HCT116 (cell line): ENCODE measurements around the gene RPS2. TPM values are rescaled to one million over a fixed set of nuclear protein-coding genes. Genes with fewer than 3 reads are reported as not detected.

Experiments used
- ATAC-seq: fragments of 200-7000 bp; cut with Tn5 transposase; 2 replicates; pipeline ENCODE4 v1.9.1; 2020; ENCODE audit warnings: mild to moderate bottlenecking, moderate library complexity
- BruUV-seq: library from RNA; stranded (reverse); fragments of 400-500 nt; replicated peaks from 2 replicates; lab custom pipeline; 2021; lab: Mats Ljungman, UMichigan
- CTCF ChIA-PET: fragments of 300-600 bp; sonication (Branson Sonifier 250); formaldehyde crosslinking; loops from one replicate; lab custom pipeline; 2021; ENCODE audit warnings: antibody characterized with exemption; lab: Charles Lee
- POLR2A ChIA-PET: fragments of 300-600, 350-600 bp; sonication (Branson Sonifier 250); formaldehyde crosslinking; loops from one replicate; lab custom pipeline; 2021; ENCODE audit warnings: antibody characterized with exemption; lab: Charles Lee
- RAD21 ChIA-PET, 2 experiments: fragments of 300-600 bp; sonication (Branson Sonifier 250); formaldehyde crosslinking; loops; one replicate each; lab custom pipeline; 2023; ENCODE audit warnings: low total read pairs in 2 of 2; ENCODE audit not compliant: uncharacterized antibody in 2 of 2, unreplicated experiment in 2 of 2, low non-redundant PET in 1 of 2; lab: Charles Lee
- DNase-seq: peaks from one replicate; pipeline ENCODE4 v3.0.0-alpha.2; 2010; ENCODE audit warnings: low read depth, low spot score
- H2AFZ ChIP-seq: fragments of 200-600 bp; shearing (Covaris generic), sonication (generic); 2 replicates; pipeline ENCODE4 v1.6.1; 2017; ENCODE audit warnings: low read depth, mixed run types, mixed read lengths, antibody characterized with exemption, low read length; ENCODE audit not compliant: poor library complexity, severe bottlenecking
- H3K27ac ChIP-seq: 2 replicates; pipeline ENCODE4 v1.5.1; 2012; ENCODE audit warnings: low read depth, low read length
- H3K27me3 ChIP-seq: fragments of 200-600 bp; sonication (generic); 2 replicates; pipeline ENCODE4 v1.6.1; 2016; ENCODE audit warnings: mixed run types, low read length, mixed read lengths; ENCODE audit not compliant: insufficient read depth
- H3K36me3 ChIP-seq, 2 experiments: fragments of 200-500 bp in 1 of 2; fragments of 200-600 bp in 1 of 2; sonication (Bioruptor generic) in 1 of 2; sonication (generic) in 1 of 2; 2 replicates each; pipeline versions ENCODE4 v1.5.1 to v1.6.1; 2014 to 2016; ENCODE audit warnings: low read length in 2 of 2, inconsistent platforms in 1 of 2, mixed read lengths in 1 of 2, mixed run types in 1 of 2; ENCODE audit not compliant: insufficient read depth in 2 of 2, control insufficient read depth in 1 of 2
- H3K4me1 ChIP-seq, 2 experiments: fragments of 200-600 bp in 1 of 2; sonication (generic) in 1 of 2; 2 replicates each; pipeline versions ENCODE4 v1.5.1 to v1.6.1; 2012 to 2017; ENCODE audit warnings: low read length in 2 of 2, inconsistent platforms in 1 of 2, mild to moderate bottlenecking in 1 of 2, mixed read lengths in 1 of 2, mixed run types in 1 of 2, moderate library complexity in 1 of 2; ENCODE audit not compliant: insufficient read depth in 2 of 2, control insufficient read depth in 1 of 2
- H3K4me2 ChIP-seq: fragments of 200-600 bp; sonication (generic); 2 replicates; pipeline ENCODE4 v1.6.1; 2017; ENCODE audit warnings: mixed run types, low read length, mixed read lengths
- H3K4me3 ChIP-seq, 2 experiments: fragments of 200-600 bp in 1 of 2; sonication (generic) in 1 of 2; replicated peaks in 1 of 2; 2 replicates each; pipeline ENCODE4 v1.5.1; 2011 to 2016; ENCODE audit warnings: low read length in 2 of 2, control low read depth in 1 of 2, low read depth in 1 of 2, mild to moderate bottlenecking in 1 of 2, mixed read lengths in 1 of 2, mixed run types in 1 of 2
- H3K79me2 ChIP-seq: fragments of 200-600 bp; sonication (generic); 2 replicates; pipeline ENCODE4 v1.6.1; 2017; ENCODE audit warnings: mild to moderate bottlenecking, mixed run types, low read length, moderate library complexity, mixed read lengths; ENCODE audit not compliant: insufficient read depth
- H3K9ac ChIP-seq: fragments of 200-600 bp; sonication (generic); 2 replicates; pipeline ENCODE4 v1.6.1; 2016; ENCODE audit warnings: low read length, mixed read lengths
- H3K9me2 ChIP-seq: fragments of 200-600 bp; sonication (generic), shearing (Covaris generic); 2 replicates; pipeline ENCODE4 v1.6.1; 2017; ENCODE audit warnings: mixed run types, mild to moderate bottlenecking, moderate library complexity; ENCODE audit not compliant: insufficient read depth
- H3K9me3 ChIP-seq, 2 experiments: fragments of 200-500 bp in 1 of 2; fragments of 200-600 bp in 1 of 2; sonication (Bioruptor generic) in 1 of 2; sonication (generic) in 1 of 2; 2 replicates each; pipeline ENCODE4 v1.6.1; 2014 to 2017; ENCODE audit warnings: low read length in 2 of 2, mixed read lengths in 2 of 2, inconsistent platforms in 1 of 2, low read depth in 1 of 2, mild to moderate bottlenecking in 1 of 2, mixed run types in 1 of 2, moderate library complexity in 1 of 2; ENCODE audit not compliant: control insufficient read depth in 1 of 2, insufficient read depth in 1 of 2
- H4K20me1 ChIP-seq: fragments of 200-600 bp; sonication (generic), shearing (Covaris generic); 2 replicates; pipeline ENCODE4 v1.6.1; 2017; ENCODE audit warnings: mixed run types, mild to moderate bottlenecking, moderate library complexity; ENCODE audit not compliant: insufficient read depth
- CBX3 ChIP-seq: IDR thresholded peaks from 2 replicates; pipeline ENCODE4 v1.6.1; 2012; ENCODE audit warnings: low read depth
- ELF1 ChIP-seq: IDR thresholded peaks from 2 replicates; pipeline ENCODE4 v1.6.1; 2012; ENCODE audit warnings: low read depth, borderline replicate concordance
- EZH2 ChIP-seq: fragments of 200-600 bp; sonication (generic); IDR thresholded peaks from 2 replicates; pipeline ENCODE4 v1.6.1; 2017; ENCODE audit warnings: antibody characterized with exemption, mixed run types
- FOSL1 ChIP-seq: IDR thresholded peaks from 2 replicates; pipeline ENCODE4 v1.6.1; 2012; ENCODE audit warnings: low read depth
- MAX ChIP-seq: IDR thresholded peaks from 2 replicates; pipeline ENCODE4 v1.6.1; 2012
- POLR2A ChIP-seq: IDR thresholded peaks from 2 replicates; pipeline ENCODE4 v1.7.0; 2011; ENCODE audit warnings: borderline replicate concordance; ENCODE audit not compliant: insufficient read depth, insufficient read length; ENCODE audit errors: extremely low read depth
- POLR2AphosphoS5 ChIP-seq: IDR thresholded peaks from 2 replicates; pipeline ENCODE4 v1.6.1; 2011; ENCODE audit warnings: mild to moderate bottlenecking, low read depth, low read length, moderate library complexity
- RAD21 ChIP-seq: IDR thresholded peaks from 2 replicates; pipeline ENCODE4 v1.6.1; 2012; ENCODE audit warnings: low read depth, mild to moderate bottlenecking
- REST ChIP-seq: IDR thresholded peaks from 2 replicates; pipeline ENCODE4 v1.6.1; 2012; ENCODE audit warnings: low read depth
- SIN3A ChIP-seq: IDR thresholded peaks from 2 replicates; pipeline ENCODE4 v1.6.1; 2012; ENCODE audit warnings: low read depth
- SP1 ChIP-seq: IDR thresholded peaks from 2 replicates; pipeline ENCODE4 v1.6.1; 2012; ENCODE audit warnings: low read depth
- SRF ChIP-seq: IDR thresholded peaks from 2 replicates; pipeline ENCODE4 v1.6.1; 2012; ENCODE audit warnings: low read depth
- TCF7L2 ChIP-seq: IDR thresholded peaks from 2 replicates; pipeline ENCODE4 v1.7.0; 2011; ENCODE audit warnings: borderline replicate concordance, inconsistent platforms; ENCODE audit not compliant: insufficient read depth, insufficient read length; ENCODE audit errors: extremely low read depth
- ZBTB33 ChIP-seq: IDR thresholded peaks from 2 replicates; pipeline ENCODE4 v1.6.1; 2011; ENCODE audit warnings: mild to moderate bottlenecking, low read length, moderate library complexity; ENCODE audit not compliant: insufficient replicate concordance; ENCODE audit errors: extremely low read depth
- ZFX ChIP-seq: fragments of 450-650 bp; IDR thresholded peaks from 2 replicates; pipeline ENCODE4 v1.6.1; 2017
- ZNF274 ChIP-seq: fragments of 200-500 bp; sonication (Bioruptor generic); IDR thresholded peaks from 2 replicates; pipeline ENCODE4 v1.6.1; 2014; ENCODE audit warnings: mild to moderate bottlenecking, low read depth, low read length, inconsistent platforms
- intact Hi-C: fragments of 100-400 bp; cut with micrococcal nuclease; formaldehyde crosslinking; loops from 2 replicates; pipeline ENCODE4 v1.10.0; 2022
- total RNA-seq: library from RNA; stranded (reverse); gene quantifications from one replicate; pipeline ENCODE4 v1.2.1, GENCODE V29; 2021; ENCODE audit not compliant: unreplicated experiment

RPS2 gene
- total RNA-seq, 1 experiment from 2014 or later = 6,265 TPM

- H3K79me2 ChIP-seq = no peaks in the 10 kb centered on the region
- H2AFZ ChIP-seq = no peak overlapping the region
- no peaks in the 10 kb centered on the region for H3K9me3 ChIP-seq
- no peaks in the 10 kb centered on the region for H3K27me3 ChIP-seq
- no peak overlapping the region for H3K9ac ChIP-seq
- ChIA-PET POLR2A (interaction anchor here (1.0 to 1.1 kb wide), 2 partner anchors 15 kb away, joined by 3 to 4 read pairs; partner anchors contain the start of gene RPS2), RAD21 (no interaction called here), CTCF (interaction anchor here (0.6 kb wide), 1 partner anchor 137 kb away, joined by 3 read pairs; no protein-coding TSS in a partner anchor)
- BruUV-seq = no TSS peak
- no peak overlapping the region for H3K4me3 ChIP-seq
- H3K4me2 ChIP-seq = no peak overlapping the region
- no peak overlapping the region for H3K27ac ChIP-seq
- no peak for TF ChIP-seq SRF
- no peak for TF ChIP-seq SP1
- no peak for TF ChIP-seq ZNF274
- TF ChIP-seq SIN3A = no peak
- no peak for TF ChIP-seq FOSL1
- TF ChIP-seq ZBTB33 = no peak
- no peak for TF ChIP-seq ELF1
- TF ChIP-seq EZH2 = no peak
- TF ChIP-seq RAD21 = no peak
- TF ChIP-seq POLR2AphosphoS5 = no peak
- no peak for TF ChIP-seq MAX
- TF ChIP-seq CBX3 = no peak
- TF ChIP-seq ZFX = no peak
- no peak for TF ChIP-seq REST
- TF ChIP-seq POLR2A = no peak
- TF ChIP-seq TCF7L2 = no peak
- H3K36me3 ChIP-seq = no peaks in the 10 kb centered on the region
- H3K4me1 ChIP-seq = peaks cover 0 to 2% of the 10 kb centered on the region in 2 experiments; a peak in 3 of 4 replicates
- no peak for DNase-seq
- intact Hi-C loops = no loop called here
- H3K9me2 ChIP-seq = no peaks in the 10 kb centered on the region
- no peaks in the 10 kb centered on the region for H4K20me1 ChIP-seq
- no peak for ATAC-seq
These were observed 15.1 kb downstream of the RPS2 start for GRCh38 chr16:1949507-1949906.
